Upper lobe of left lung (tissue), 6 donors: Measurements from ENCODE around the gene BUB3. TPM values are rescaled to one million over a fixed set of nuclear protein-coding genes. Genes with fewer than 3 reads are reported as not detected.

Source experiments
- ATAC-seq, 2 donors: fragments of 200-7000 bp; cut with Tn5 transposase; one replicate each; pipeline ENCODE4 v1.9.1; 2022; ENCODE audit warnings: mild to moderate bottlenecking in 2 of 2, moderate library complexity in 2 of 2; ENCODE audit not compliant: low FRiP score in 2 of 2
- DNase-seq, 2 donors: peaks; one replicate each; pipeline ENCODE4 v3.0.0-alpha.2; 2019 to 2020
- H3K27ac ChIP-seq, 4 donors: fragments of 200-600 bp; sonication (generic); one replicate each; pipeline ENCODE4 v1.5.1; 2016 to 2019
- H3K27me3 ChIP-seq, 4 donors: fragments of 200-600 bp; sonication (generic); one replicate each; pipeline ENCODE4 v1.5.1; 2017 to 2019
- H3K36me3 ChIP-seq, 4 donors: fragments of 200-600 bp; sonication (generic); one replicate each; pipeline ENCODE4 v1.5.1; 2016 to 2019
- H3K4me1 ChIP-seq, 4 donors: fragments of 200-600 bp; sonication (generic); one replicate each; pipeline ENCODE4 v1.5.1; 2018 to 2019
- H3K4me3 ChIP-seq, 4 donors: fragments of 200-600 bp; sonication (generic); one replicate each; pipeline ENCODE4 v1.5.1; 2017 to 2019; ENCODE audit warnings: mild to moderate bottlenecking in 2 of 4, moderate library complexity in 1 of 4
- H3K9me3 ChIP-seq, 4 donors: fragments of 200-600 bp; sonication (generic); one replicate each; pipeline ENCODE4 v1.5.1; 2018 to 2019
- CTCF ChIP-seq, 6 experiments: fragments of 450-650 bp in 4 of 6; fragments of 200-600 bp in 2 of 6; sonication (generic) in 2 of 6; IDR thresholded peaks; one replicate each; pipeline ENCODE4 v1.5.1; 2016 to 2019; ENCODE audit warnings: antibody characterized with exemption in 6 of 6
- EP300 ChIP-seq, 4 donors: sonication (generic); formaldehyde crosslinking; IDR thresholded peaks; one replicate each; pipeline ENCODE4 v1.5.1; 2017; ENCODE audit warnings: antibody characterized with exemption in 4 of 4, control low read depth in 2 of 4
- POLR2A ChIP-seq, 4 donors: fragments of 450-650 bp; IDR thresholded peaks; one replicate each; pipeline ENCODE4 v1.5.1; 2016 to 2017; ENCODE audit warnings: antibody characterized with exemption in 4 of 4, mild to moderate bottlenecking in 2 of 4
- POLR2AphosphoS5 ChIP-seq, 2 donors: sonication (generic); formaldehyde crosslinking; IDR thresholded peaks; one replicate each; pipeline ENCODE4 v1.5.1; 2017; ENCODE audit warnings: antibody characterized with exemption in 2 of 2
- WGBS, 2 donors: methylation state at CpG; one replicate each; pipeline ENCODE4 v1.1.5; 2017 to 2018; 5-methylcytosine and 5-hydroxymethylcytosine counted together
- total RNA-seq, 6 donors: library from RNA; depleted of rRNA in 4 of 6; stranded (reverse); fragments of >200 nt in 4 of 6; gene quantifications; one replicate each; pipeline versions ENCODE4 v1.1.0 to v1.2.1, GENCODE V29; 2016 to 2021
- donor health status: DM: no; HTN: no; CAD: no; lungs with moderate emphysema.
- donor health status: DM: no; HTN: yes; CAD: no; lungs with severe emphysema.

The BUB3 gene
- total RNA-seq, 6 donors from 2014 or later: 41.0 to 138 (median 52.4) TPM

- Histone ChIP-seq H3K27me3 (peaks cover 0 to 70% (median 50%) of the 10 kb centered on the region in 4 donors), H3K4me1 (peaks cover 46 to 65% (median 54%) of the 10 kb centered on the region in 4 donors), H3K9me3 (no peaks in the 10 kb centered on the region), H3K27ac (no peak overlapping the region), H3K36me3 (no peaks in the 10 kb centered on the region), H3K4me3 (no peak overlapping the region)
- TF ChIP-seq POLR2A (IDR thresholded peaks at IDR 0.05) (no peak), EP300 (IDR thresholded peaks at IDR 0.05) (no peak), CTCF (IDR thresholded peaks at IDR 0.05) (no peak), POLR2AphosphoS5 (IDR thresholded peaks at IDR 0.05) (no peak)
- ATAC-seq (peak in 1 of 2 donors; percentile 39), DNase-seq (peak in 1 of 2 donors; percentile 73)
- WGBS, 2 donors: 5 to 6% methylated on average over 4 to 40 of the region's 42 CpGs
Measured at GRCh38 chr10:123134343-123134914, 19.8 kb upstream of the BUB3 start.

GRCh38 chr10:123134915-123135414 lies 19.2 kb upstream of the BUB3 start:
- no peak for TF ChIP-seq POLR2A (IDR thresholded peaks at IDR 0.05)
- TF ChIP-seq CTCF (IDR thresholded peaks at IDR 0.05): no peak
- TF ChIP-seq EP300 (IDR thresholded peaks at IDR 0.05): no peak
- TF ChIP-seq POLR2AphosphoS5 (IDR thresholded peaks at IDR 0.05): no peak
- DNase-seq: peak in 1 of 2 donors; percentile 77
- no peak for ATAC-seq
- H3K36me3 ChIP-seq: no peaks in the 10 kb centered on the region
- H3K4me3 ChIP-seq: peak overlapping the region in 3 of 4 donors; percentile 33 to 50 (median 41)
- peaks cover 46 to 70% (median 60%) of the 10 kb centered on the region in 4 donors for H3K4me1 ChIP-seq
- no peak overlapping the region for H3K27ac ChIP-seq
- no peaks in the 10 kb centered on the region for H3K9me3 ChIP-seq
- WGBS, 2 donors: 0 to 6% methylated on average over 10 to 20 of the region's 46 CpGs
- H3K27me3 ChIP-seq: peaks cover 0 to 76% (median 54%) of the 10 kb centered on the region in 4 donors

- 1 to 2% methylated on average over 38 to 52 of the region's 76 CpGs for WGBS, 2 donors
- peaks cover 46 to 75% (median 63%) of the 10 kb centered on the region in 4 donors for H3K4me1 ChIP-seq
- no peak within 1 kb of the TSS for H3K27ac ChIP-seq
- no peaks in the 10 kb centered on the region for H3K36me3 ChIP-seq
- H3K27me3 ChIP-seq: peaks cover 0 to 82% (median 60%) of the 10 kb centered on the region in 4 donors
- peak in 1 of 2 donors; percentile 6 for ATAC-seq
- no peaks in the 10 kb centered on the region for H3K9me3 ChIP-seq
- peak within 1 kb of the TSS; percentile 24 to 50 (median 37) for H3K4me3 ChIP-seq
- DNase-seq: peak in 1 of 2 donors; percentile 88
- TF ChIP-seq CTCF (IDR thresholded peaks at IDR 0.05): no peak
- no peak for TF ChIP-seq EP300 (IDR thresholded peaks at IDR 0.05)
- no peak for TF ChIP-seq POLR2AphosphoS5 (IDR thresholded peaks at IDR 0.05)
- TF ChIP-seq POLR2A (IDR thresholded peaks at IDR 0.05): no peak
Measured at GRCh38 chr10:123135415-123136141, 18.6 kb upstream of the BUB3 start, which contains the start of gene HMX3. Gene HMX3 (plus strand): TSS chr10:123135970. CDS start chr10:123136051, 81 bp downstream.

GRCh38 chr10:123136221-123136805 lies 17.9 kb upstream of the BUB3 start:
- Histone ChIP-seq H3K4me3 (peak overlapping the region in 3 of 4 donors; percentile 33 to 50 (median 41)), H3K36me3 (no peaks in the 10 kb centered on the region), H3K9me3 (no peaks in the 10 kb centered on the region), H3K27ac (no peak overlapping the region), H3K27me3 (peaks cover 0 to 89% (median 64%) of the 10 kb centered on the region in 4 donors), H3K4me1 (peaks cover 46 to 75% (median 63%) of the 10 kb centered on the region in 4 donors)
- peak in 1 of 2 donors; percentile 85 for DNase-seq
- WGBS, 2 donors: 4 to 5% methylated on average over 25 to 58 of the region's 59 CpGs
- no peak for TF ChIP-seq POLR2AphosphoS5 (IDR thresholded peaks at IDR 0.05)
- TF ChIP-seq EP300 (IDR thresholded peaks at IDR 0.05): no peak
- TF ChIP-seq CTCF (IDR thresholded peaks at IDR 0.05): no peak
- no peak for ATAC-seq
